ENCODE measurements around the gene WDR45B. TPM values are rescaled to one million over a fixed set of nuclear protein-coding genes. Genes with fewer than 3 reads are reported as not detected.

Gene WDR45B
- polyA plus RNA-seq, 1 experiment, result 105 TPM

- ChIA-PET POLR2A (no interaction called here), CTCF (no interaction called here)
- no peak for TF ChIP-seq CTCF (IDR thresholded peaks at IDR 0.05; ENCODE audit: low read depth, low read length)
- no peak for DNase-seq (ENCODE audit: low read depth, low spot score)
- Histone ChIP-seq H3K27ac (ENCODE audit: low read depth, low read length) (no peak overlapping the region), H3K4me3 (ENCODE audit: low read depth, low read length) (no peak overlapping the region), H3K27me3 (ENCODE audit: control insufficient read depth, insufficient read depth, low read length) (no peaks in the 10 kb centered on the region), H3K9me3 (ENCODE audit: control insufficient read depth, insufficient read depth, low read length) (no peaks in the 10 kb centered on the region)
These were observed 4.1 kb downstream of the WDR45B start for GRCh38 chr17:82644148-82644547.

GRCh38 chr17:82642022-82642421 lies 6.2 kb downstream of the WDR45B start:
- CTCF ChIA-PET, result no interaction called here
- H3K27ac ChIP-seq (ENCODE audit: low read depth, low read length), result no peak overlapping the region
- POLR2A ChIA-PET, result no interaction called here
- H3K27me3 ChIP-seq (ENCODE audit: control insufficient read depth, insufficient read depth, low read length), result no peaks in the 10 kb centered on the region
- H3K4me3 ChIP-seq (ENCODE audit: low read depth, low read length), result no peak overlapping the region
- no peaks in the 10 kb centered on the region for H3K9me3 ChIP-seq (ENCODE audit: control insufficient read depth, insufficient read depth, low read length)
- no peak for DNase-seq (ENCODE audit: low read depth, low spot score)
- no peak for TF ChIP-seq CTCF (IDR thresholded peaks at IDR 0.05; ENCODE audit: low read depth, low read length)

DNA sequence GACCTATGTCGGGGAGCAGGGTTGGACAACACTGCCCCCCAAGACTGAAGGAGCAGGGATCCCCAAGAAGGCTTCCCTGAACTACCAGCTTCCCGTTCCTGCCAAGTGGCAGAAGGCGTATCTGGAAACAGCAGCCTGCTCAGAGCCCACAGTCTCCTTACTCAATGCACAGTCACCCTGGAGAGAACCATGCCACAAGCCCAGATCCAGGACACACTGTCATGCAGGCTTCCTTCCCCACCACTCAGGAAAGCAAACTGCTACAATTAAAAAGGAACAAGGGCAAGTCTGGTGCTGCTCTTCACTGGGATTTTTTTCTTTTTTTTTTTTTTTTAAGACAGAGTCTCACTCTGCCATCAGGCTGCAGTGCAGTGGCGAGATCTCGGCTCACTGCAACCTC lies 8.2 kb downstream of the WDR45B start:
- POLR2A ChIA-PET, result no interaction called here
- DNase-seq (ENCODE audit: low read depth, low spot score), result no peak
- CTCF ChIA-PET, result no interaction called here
- Histone ChIP-seq H3K9me3 (ENCODE audit: control insufficient read depth, insufficient read depth, low read length) (no peaks in the 10 kb centered on the region), H3K27ac (ENCODE audit: low read depth, low read length) (no peak overlapping the region), H3K4me3 (ENCODE audit: low read depth, low read length) (no peak overlapping the region), H3K27me3 (ENCODE audit: control insufficient read depth, insufficient read depth, low read length) (no peaks in the 10 kb centered on the region)
- TF ChIP-seq CTCF (IDR thresholded peaks at IDR 0.05; ENCODE audit: low read depth, low read length), result no peak

DNA sequence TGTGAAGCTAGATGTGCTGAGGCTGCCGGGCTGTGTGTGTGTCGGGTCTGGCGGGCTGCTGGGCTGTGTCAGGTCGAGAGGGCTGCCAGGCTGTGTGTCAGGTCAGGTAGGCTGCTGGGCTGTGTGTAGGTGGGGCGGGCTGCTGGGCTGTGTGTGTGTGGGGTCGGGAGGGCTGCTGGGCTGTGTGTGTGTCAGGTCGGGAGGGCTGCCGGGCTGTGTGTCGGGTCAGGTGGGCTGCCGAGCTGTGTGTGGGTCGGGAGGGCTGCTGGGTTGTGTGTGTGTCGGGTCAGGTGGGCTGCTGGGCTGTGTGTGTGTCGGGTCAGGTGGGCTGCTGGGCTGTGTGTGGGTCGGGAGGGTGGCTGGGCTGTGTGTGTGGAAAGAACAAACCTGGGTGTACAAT lies 8.6 kb downstream of the WDR45B start:
- no peak for DNase-seq (ENCODE audit: low read depth, low spot score)
- Histone ChIP-seq H3K4me3 (ENCODE audit: low read depth, low read length) (no peak overlapping the region), H3K27ac (ENCODE audit: low read depth, low read length) (no peak overlapping the region), H3K27me3 (ENCODE audit: control insufficient read depth, insufficient read depth, low read length) (no peaks in the 10 kb centered on the region), H3K9me3 (ENCODE audit: control insufficient read depth, insufficient read depth, low read length) (no peaks in the 10 kb centered on the region)
- CTCF ChIA-PET, result no interaction called here
- no peak for TF ChIP-seq CTCF (IDR thresholded peaks at IDR 0.05; ENCODE audit: low read depth, low read length)
- POLR2A ChIA-PET, result no interaction called here

- no peak for TF ChIP-seq CTCF (IDR thresholded peaks at IDR 0.05; ENCODE audit: low read depth, low read length)
- Histone ChIP-seq H3K27me3 (ENCODE audit: control insufficient read depth, insufficient read depth, low read length) (no peaks in the 10 kb centered on the region), H3K27ac (ENCODE audit: low read depth, low read length) (no peak overlapping the region), H3K9me3 (ENCODE audit: control insufficient read depth, insufficient read depth, low read length) (no peaks in the 10 kb centered on the region), H3K4me3 (ENCODE audit: low read depth, low read length) (no peak overlapping the region)
- DNase-seq (ENCODE audit: low read depth, low spot score), result no peak
- POLR2A ChIA-PET, result no interaction called here
- CTCF ChIA-PET, result no interaction called here
These were observed 10.0 kb downstream of the WDR45B start for GRCh38 chr17:82638183-82638773.

All from AG04450 (cell line).